Fibroblast of lung (primary cell): ENCODE data around the gene THRB. TPM values are rescaled to one million over a fixed set of nuclear protein-coding genes. Genes with fewer than 3 reads are reported as not detected.
A peak's percentile ranks its signal among the peaks of the same experiment; 100 is the strongest.

Experiments used
- DNase-seq, 2 donors: peaks; one replicate each; pipeline versions ENCODE4 v3.0.0 to v3.0.0-alpha.2; 2010; ENCODE audit warnings: low read depth in 2 of 2
- H2AFZ ChIP-seq: 2 replicates; pipeline ENCODE4 v1.5.1; 2012; ENCODE audit warnings: low read length, control low read depth, inconsistent platforms
- H3K27ac ChIP-seq: 2 replicates; pipeline ENCODE4 v1.5.1; 2011; ENCODE audit warnings: low read length, control low read depth; ENCODE audit not compliant: insufficient read depth
- H3K27me3 ChIP-seq: 2 replicates; pipeline ENCODE4 v1.5.1; 2011; ENCODE audit warnings: mild to moderate bottlenecking, low read length; ENCODE audit not compliant: control insufficient read depth, insufficient read depth
- H3K36me3 ChIP-seq: 2 replicates; pipeline ENCODE4 v1.5.1; 2011; ENCODE audit warnings: low read length; ENCODE audit not compliant: control insufficient read depth, insufficient read depth
- H3K4me1 ChIP-seq: 2 replicates; pipeline ENCODE4 v1.5.1; 2011; ENCODE audit warnings: low read length; ENCODE audit not compliant: control insufficient read depth, insufficient read depth; ENCODE audit errors: extremely low read depth
- H3K4me2 ChIP-seq: 2 replicates; pipeline ENCODE4 v1.5.1; 2011; ENCODE audit warnings: low read length, control low read depth; ENCODE audit not compliant: insufficient read depth; ENCODE audit errors: extremely low read depth
- H3K4me3 ChIP-seq, 4 experiments: fragments of 200-600 bp in 1 of 4; sonication (generic) in 1 of 4; replicated peaks in 1 of 4; 2 replicates each; pipeline ENCODE4 v1.5.1; 2011 to 2016; ENCODE audit warnings: low read length in 4 of 4, low read depth in 3 of 4, mild to moderate bottlenecking in 3 of 4, control low read depth in 2 of 4, inconsistent platforms in 1 of 4, mixed read lengths in 1 of 4; ENCODE audit not compliant: insufficient read depth in 1 of 4; ENCODE audit errors: control extremely low read depth in 1 of 4
- H3K79me2 ChIP-seq: 2 replicates; pipeline ENCODE4 v1.5.1; 2012; ENCODE audit warnings: mild to moderate bottlenecking, low read length, inconsistent platforms; ENCODE audit not compliant: control insufficient read depth, insufficient read depth
- H3K9ac ChIP-seq: 2 replicates; pipeline ENCODE4 v1.5.1; 2011; ENCODE audit warnings: mild to moderate bottlenecking, low read length, control low read depth; ENCODE audit not compliant: insufficient read depth
- H3K9me3 ChIP-seq: 2 replicates; pipeline ENCODE4 v1.5.1; 2012; ENCODE audit warnings: low read depth, low read length; ENCODE audit not compliant: control insufficient read depth, insufficient read depth
- H4K20me1 ChIP-seq: 2 replicates; pipeline ENCODE4 v1.5.1; 2011; ENCODE audit warnings: low read length; ENCODE audit not compliant: control insufficient read depth, insufficient read depth; ENCODE audit errors: extremely low read depth
- EZH2 ChIP-seq: IDR thresholded peaks from 2 replicates; pipeline ENCODE4 v1.5.1; 2012; ENCODE audit warnings: low read length, control low read depth, mild to moderate bottlenecking; ENCODE audit errors: missing control alignments
- polyA plus RNA-seq, 2 donors: library from polyadenylated mRNA; depleted of rRNA in 1 of 2; stranded (reverse) in 1 of 2; unstranded in 1 of 2; fragments of >200 nt; gene quantifications; 2 replicates each; pipeline ENCODE4 v1.2.1, GENCODE V29; 2011 to 2012; ENCODE audit warnings: missing spikeins in 1 of 2
- total RNA-seq: library from RNA; depleted of rRNA; stranded (reverse); fragments of >200 nt; gene quantifications from 2 replicates; pipeline ENCODE4 v1.2.1, GENCODE V29; 2014
- TF ChIP-seq, protein P1 (sequence below), 2 donors: IDR thresholded peaks in 1 of 2; conservative IDR thresholded peaks in 1 of 2; 1 replicate in 1 of 2; 2 replicates in 1 of 2; pipeline ENCODE4 v1.5.1; 2011 to 2012; ENCODE audit warnings: low read length in 2 of 2, control low read depth in 1 of 2, inconsistent platforms in 1 of 2, low read depth in 1 of 2, mild to moderate bottlenecking in 1 of 2

The THRB gene
- total and polyA plus RNA-seq, 2 donors (not counting 1 experiment from before 2014, with no cell fraction given): 4.2 to 7.4 TPM

DNA sequence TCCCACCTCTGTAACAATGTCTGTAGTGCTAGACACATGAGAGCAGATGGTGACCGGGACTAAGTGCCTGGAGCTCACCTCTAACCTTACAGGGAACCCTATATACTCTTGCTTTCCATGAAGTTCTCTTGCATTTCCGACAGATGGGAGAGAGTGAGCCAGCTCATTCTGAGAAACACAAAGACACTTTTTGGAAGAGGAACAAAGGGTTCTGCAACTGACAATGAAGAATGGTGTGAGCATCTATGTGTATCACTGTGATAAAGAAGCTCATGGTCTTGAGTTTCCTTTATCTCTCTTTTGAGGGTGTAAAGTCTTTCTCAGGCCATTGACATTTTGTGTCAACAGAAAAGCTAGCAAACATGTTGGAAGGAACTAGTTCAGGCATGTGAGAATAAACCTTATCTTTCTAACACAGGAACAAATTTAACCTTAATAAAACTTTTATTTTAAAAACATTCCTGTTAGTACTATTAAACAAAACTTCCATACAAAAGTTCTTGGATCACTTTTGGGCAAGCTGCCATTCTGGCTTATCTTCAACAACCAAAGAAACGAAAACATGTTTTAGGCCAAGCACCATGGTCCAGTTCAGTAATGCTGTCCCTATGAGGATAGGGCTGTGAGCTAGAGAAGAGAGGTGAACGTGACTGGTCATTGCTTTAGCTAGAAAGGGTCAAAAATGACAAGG is 142.7 kb downstream of the THRB start:
- H3K4me2 ChIP-seq: no peak overlapping the region
- no peaks in the 10 kb centered on the region for H3K9me3 ChIP-seq
- H3K27me3 ChIP-seq: no peaks in the 10 kb centered on the region
- no peaks in the 10 kb centered on the region for H4K20me1 ChIP-seq
- no peaks in the 10 kb centered on the region for H3K36me3 ChIP-seq
- peak; percentile 70 to 76 for DNase-seq
- H3K4me3 ChIP-seq: no peak overlapping the region
- no peak overlapping the region for H3K27ac ChIP-seq
- H3K9ac ChIP-seq: no peak overlapping the region
- no peaks in the 10 kb centered on the region for H3K4me1 ChIP-seq
- TF ChIP-seq, protein P1, sequence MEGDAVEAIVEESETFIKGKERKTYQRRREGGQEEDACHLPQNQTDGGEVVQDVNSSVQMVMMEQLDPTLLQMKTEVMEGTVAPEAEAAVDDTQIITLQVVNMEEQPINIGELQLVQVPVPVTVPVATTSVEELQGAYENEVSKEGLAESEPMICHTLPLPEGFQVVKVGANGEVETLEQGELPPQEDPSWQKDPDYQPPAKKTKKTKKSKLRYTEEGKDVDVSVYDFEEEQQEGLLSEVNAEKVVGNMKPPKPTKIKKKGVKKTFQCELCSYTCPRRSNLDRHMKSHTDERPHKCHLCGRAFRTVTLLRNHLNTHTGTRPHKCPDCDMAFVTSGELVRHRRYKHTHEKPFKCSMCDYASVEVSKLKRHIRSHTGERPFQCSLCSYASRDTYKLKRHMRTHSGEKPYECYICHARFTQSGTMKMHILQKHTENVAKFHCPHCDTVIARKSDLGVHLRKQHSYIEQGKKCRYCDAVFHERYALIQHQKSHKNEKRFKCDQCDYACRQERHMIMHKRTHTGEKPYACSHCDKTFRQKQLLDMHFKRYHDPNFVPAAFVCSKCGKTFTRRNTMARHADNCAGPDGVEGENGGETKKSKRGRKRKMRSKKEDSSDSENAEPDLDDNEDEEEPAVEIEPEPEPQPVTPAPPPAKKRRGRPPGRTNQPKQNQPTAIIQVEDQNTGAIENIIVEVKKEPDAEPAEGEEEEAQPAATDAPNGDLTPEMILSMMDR (conservative IDR thresholded peaks at IDR 0.05 in 1 of 2, IDR thresholded peaks at IDR 0.05 in 1 of 2; ENCODE audit: low read depth in 1 of 2, low read length in 2 of 2): no peak
- TF ChIP-seq EZH2: no peak
- no peaks in the 10 kb centered on the region for H3K79me2 ChIP-seq
- no peak overlapping the region for H2AFZ ChIP-seq

DNA sequence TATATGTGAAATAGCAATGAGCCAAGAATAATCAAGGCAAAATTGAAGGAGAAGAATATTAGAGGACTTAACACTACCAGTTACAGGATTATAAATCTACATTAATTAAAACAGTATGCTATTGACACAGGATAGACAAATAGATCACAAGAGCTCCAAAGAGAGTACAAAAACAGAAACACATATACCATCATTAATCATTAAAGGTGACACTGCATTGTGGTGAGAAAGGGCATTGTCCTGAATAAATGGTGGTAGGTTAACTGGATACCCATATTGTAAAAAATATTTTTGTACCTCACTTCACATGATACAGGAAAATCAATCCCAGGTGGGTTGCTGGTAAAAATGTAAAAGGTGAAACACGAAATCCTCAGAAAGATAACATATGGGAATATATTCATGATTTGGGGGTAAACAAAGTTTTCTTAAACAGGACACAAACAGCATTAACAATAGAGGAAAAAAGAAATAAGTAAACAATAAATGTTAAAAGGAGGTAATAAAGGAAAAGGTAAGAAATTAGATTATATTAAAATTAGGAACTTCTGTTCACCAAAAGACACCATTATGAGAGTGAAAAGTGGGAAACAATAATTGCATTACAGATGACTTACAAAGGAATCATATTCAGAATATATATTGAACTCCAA is 145.2 kb downstream of the THRB start:
- Histone ChIP-seq H3K4me1 (peaks cover 2% of the 10 kb centered on the region), H3K4me3 (no peak overlapping the region), H3K9ac (no peak overlapping the region), H3K36me3 (no peaks in the 10 kb centered on the region), H3K4me2 (no peak overlapping the region), H2AFZ (no peak overlapping the region), H3K79me2 (no peaks in the 10 kb centered on the region), H3K27ac (no peak overlapping the region), H3K9me3 (no peaks in the 10 kb centered on the region), H4K20me1 (no peaks in the 10 kb centered on the region), H3K27me3 (no peaks in the 10 kb centered on the region)
- DNase-seq: no peak
- TF ChIP-seq, protein P1 (conservative IDR thresholded peaks at IDR 0.05 in 1 of 2, IDR thresholded peaks at IDR 0.05 in 1 of 2; ENCODE audit: low read depth in 1 of 2, low read length in 2 of 2): no peak
- no peak for TF ChIP-seq EZH2

DNA sequence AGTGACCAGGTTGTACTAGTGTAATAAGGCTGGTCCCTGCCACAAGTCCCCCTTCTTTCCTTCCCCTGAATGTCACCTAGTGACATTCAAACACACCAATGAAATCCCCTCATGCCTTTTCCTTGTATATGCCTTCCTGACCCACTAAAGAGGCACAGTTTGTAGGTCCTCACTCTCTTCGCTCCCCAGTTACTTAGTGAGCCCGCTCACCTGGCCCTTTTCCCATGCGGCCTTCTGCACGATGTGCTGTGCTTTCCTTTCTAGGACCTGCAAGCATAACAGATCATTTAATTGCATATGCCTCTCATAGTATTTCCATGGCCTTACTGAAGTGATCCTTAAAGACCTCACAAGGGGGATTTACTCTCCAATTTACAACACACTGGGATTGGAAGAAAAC is 146.3 kb downstream of the THRB start:
- no peak for TF ChIP-seq EZH2
- TF ChIP-seq, protein P1 (conservative IDR thresholded peaks at IDR 0.05 in 1 of 2, IDR thresholded peaks at IDR 0.05 in 1 of 2; ENCODE audit: low read depth in 1 of 2, low read length in 2 of 2): no peak
- H3K4me1 ChIP-seq: peaks cover 2% of the 10 kb centered on the region
- no peaks in the 10 kb centered on the region for H3K36me3 ChIP-seq
- H4K20me1 ChIP-seq: no peaks in the 10 kb centered on the region
- no peak overlapping the region for H3K4me2 ChIP-seq
- no peaks in the 10 kb centered on the region for H3K27me3 ChIP-seq
- H2AFZ ChIP-seq: no peak overlapping the region
- DNase-seq: no peak
- H3K9ac ChIP-seq: no peak overlapping the region
- H3K27ac ChIP-seq: no peak overlapping the region
- H3K4me3 ChIP-seq: no peak overlapping the region
- no peaks in the 10 kb centered on the region for H3K9me3 ChIP-seq
- no peaks in the 10 kb centered on the region for H3K79me2 ChIP-seq
